H7 (cell line): ENCODE results near the gene DSG3. TPM values are rescaled to one million over a fixed set of nuclear protein-coding genes. Genes with fewer than 3 reads are reported as not detected.

Source experiments
- DNase-seq: peaks from one replicate; pipeline ENCODE4 v3.0.0; 2012
- H3K27me3 ChIP-seq: 2 replicates; pipeline ENCODE4 v1.6.0; 2011; ENCODE audit warnings: mild to moderate bottlenecking, low read length; ENCODE audit not compliant: control insufficient read depth, insufficient read depth
- H3K36me3 ChIP-seq: replicated peaks from 2 replicates; pipeline ENCODE4 v1.5.1; 2011; ENCODE audit warnings: low read length; ENCODE audit not compliant: control insufficient read depth, insufficient read depth
- H3K4me3 ChIP-seq: 2 replicates; pipeline ENCODE4 v1.5.1; 2011; ENCODE audit warnings: low read depth, mild to moderate bottlenecking, control low read depth, low read length, moderate library complexity; ENCODE audit not compliant: insufficient read depth
- total RNA-seq: library from RNA; depleted of rRNA; stranded (reverse); fragments of >200 nt; shearing (Covaris generic); gene quantifications from 2 replicates; pipeline ENCODE4 v1.2.3, GENCODE V29; 2014

Gene DSG3
- total RNA-seq, 1 experiment from 2014 or later: not detected

DNA sequence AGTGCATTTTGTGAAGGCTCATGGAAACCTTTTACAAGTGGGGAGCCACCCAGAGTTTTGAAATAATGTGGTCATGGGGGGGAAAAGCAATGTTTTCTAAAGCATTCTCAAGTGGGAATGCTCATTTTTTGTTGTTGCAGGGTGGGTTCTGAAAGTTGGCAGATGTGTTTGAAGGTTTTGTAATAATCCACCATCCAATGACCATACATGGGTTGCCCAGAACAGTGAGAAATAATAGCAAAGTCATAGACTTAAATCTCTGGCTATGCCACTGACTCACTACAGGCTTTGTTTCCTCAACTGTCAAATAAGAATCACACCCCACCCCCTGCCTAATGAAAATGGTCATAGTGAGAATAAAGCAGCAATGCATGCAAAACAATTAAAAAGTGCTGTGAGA is 2.9 kb downstream of the DSG3 start:
- Histone ChIP-seq H3K4me3 (no peak overlapping the region), H3K27me3 (no peaks in the 10 kb centered on the region), H3K36me3 (no peaks in the 10 kb centered on the region)
- DNase-seq: no peak

GRCh38 chr18:31451625-31452024 is 4.1 kb downstream of the DSG3 start:
- H3K36me3 ChIP-seq: no peaks in the 10 kb centered on the region
- no peak for DNase-seq
- no peak overlapping the region for H3K4me3 ChIP-seq
- no peaks in the 10 kb centered on the region for H3K27me3 ChIP-seq

DNA sequence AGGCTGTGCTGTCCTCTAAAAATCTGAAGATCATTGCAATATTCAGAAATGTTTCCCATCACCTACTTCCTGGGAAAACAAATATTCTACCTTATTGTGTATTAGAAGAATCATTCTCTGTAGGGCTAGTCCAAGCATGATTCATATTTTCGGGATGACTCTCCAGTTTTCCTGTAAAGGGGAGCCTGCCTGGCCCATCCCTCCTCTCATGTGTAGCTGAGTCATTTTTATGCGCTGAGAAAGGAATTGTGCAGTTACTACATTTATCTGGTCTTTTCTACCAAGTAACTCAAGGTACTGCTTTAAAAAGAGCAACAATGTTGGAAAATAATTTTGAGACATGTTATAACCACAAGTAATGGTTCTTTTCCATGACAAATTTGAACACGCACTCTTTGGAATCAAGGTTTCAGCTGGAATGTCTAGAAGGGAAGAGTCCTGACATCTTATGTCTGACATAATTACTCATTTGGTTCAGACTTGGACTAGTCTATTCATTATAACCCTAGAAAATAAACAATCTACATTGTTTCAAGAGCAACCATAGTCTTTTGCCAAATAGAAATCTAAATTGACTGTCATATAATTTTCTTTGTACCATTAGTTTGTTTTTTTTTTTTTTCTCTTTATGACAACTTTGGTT is 6.6 kb downstream of the DSG3 start:
- H3K36me3 ChIP-seq: no peaks in the 10 kb centered on the region
- H3K27me3 ChIP-seq: no peaks in the 10 kb centered on the region
- no peak for DNase-seq
- H3K4me3 ChIP-seq: no peak overlapping the region

- Histone ChIP-seq H3K36me3 (no peaks in the 10 kb centered on the region), H3K27me3 (no peaks in the 10 kb centered on the region), H3K4me3 (no peak overlapping the region)
- DNase-seq: no peak
Observed at GRCh38 chr18:31469629-31470028, 22.1 kb downstream of the DSG3 start.

GRCh38 chr18:31478688-31479087 is 31.1 kb downstream of the DSG3 start:
- Histone ChIP-seq H3K27me3 (no peaks in the 10 kb centered on the region), H3K4me3 (no peak overlapping the region), H3K36me3 (no peaks in the 10 kb centered on the region)
- no peak for DNase-seq

DNA sequence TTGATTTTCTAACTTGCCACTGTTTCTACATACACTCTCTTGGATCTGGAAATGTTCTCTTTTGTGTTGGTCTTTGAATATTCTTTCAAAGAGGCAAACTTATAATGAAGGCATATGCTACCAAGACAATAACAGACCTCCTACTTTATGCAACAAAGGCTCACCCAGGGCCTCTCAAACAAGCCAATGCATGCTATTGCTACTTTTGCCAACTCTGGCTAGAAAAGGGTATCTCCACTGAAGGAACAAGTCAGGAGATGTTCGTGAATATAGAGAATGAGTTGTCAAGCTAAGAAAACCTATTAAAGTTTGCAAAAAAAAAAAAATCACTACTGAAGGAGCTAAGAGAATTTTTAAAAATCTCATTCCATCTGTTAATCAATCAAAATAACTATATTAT is 34.5 kb downstream of the DSG3 start:
- no peaks in the 10 kb centered on the region for H3K27me3 ChIP-seq
- H3K36me3 ChIP-seq: no peaks in the 10 kb centered on the region
- no peak for DNase-seq
- H3K4me3 ChIP-seq: no peak overlapping the region

DNA sequence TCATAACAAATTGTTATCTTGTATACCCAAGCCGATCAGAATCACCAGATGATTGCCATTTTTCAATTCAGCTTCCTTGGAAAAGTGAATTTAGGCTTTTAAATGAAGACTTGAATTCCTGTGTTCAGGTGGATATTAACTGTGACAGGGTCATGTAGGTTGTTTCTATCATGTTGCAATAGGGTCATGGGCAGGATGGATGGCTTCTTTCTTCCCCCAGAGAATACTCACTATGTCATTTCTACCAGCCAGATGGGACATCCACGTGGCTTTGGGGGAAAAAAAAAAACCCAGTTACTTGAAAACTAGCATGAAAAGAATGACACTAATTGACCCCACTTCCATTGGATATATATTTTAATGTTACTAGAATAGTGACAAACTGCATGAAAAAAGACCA is 35.9 kb downstream of the DSG3 start:
- no peak for DNase-seq
- Histone ChIP-seq H3K27me3 (no peaks in the 10 kb centered on the region), H3K36me3 (no peaks in the 10 kb centered on the region), H3K4me3 (no peak overlapping the region)

DNA sequence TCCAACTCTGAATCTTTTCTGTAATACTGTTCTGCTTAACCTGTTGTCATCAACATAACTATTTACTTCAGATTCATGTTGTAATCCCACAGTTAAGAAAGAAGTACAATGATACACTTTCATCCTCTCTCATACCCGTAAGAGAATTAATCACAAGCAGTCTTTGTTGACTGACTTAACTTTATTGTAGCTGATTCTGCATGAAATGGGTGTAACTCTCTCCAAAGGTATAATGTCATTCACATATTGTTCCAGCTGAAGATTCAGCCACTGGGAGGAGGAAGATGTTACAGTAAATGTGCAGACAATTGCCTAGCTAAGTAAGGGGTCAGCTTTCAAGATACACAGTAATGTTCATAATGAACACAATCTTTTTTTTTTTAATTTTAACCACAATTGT is 36.9 kb downstream of the DSG3 start:
- Histone ChIP-seq H3K36me3 (no peaks in the 10 kb centered on the region), H3K27me3 (no peaks in the 10 kb centered on the region), H3K4me3 (no peak overlapping the region)
- DNase-seq: no peak

DNA sequence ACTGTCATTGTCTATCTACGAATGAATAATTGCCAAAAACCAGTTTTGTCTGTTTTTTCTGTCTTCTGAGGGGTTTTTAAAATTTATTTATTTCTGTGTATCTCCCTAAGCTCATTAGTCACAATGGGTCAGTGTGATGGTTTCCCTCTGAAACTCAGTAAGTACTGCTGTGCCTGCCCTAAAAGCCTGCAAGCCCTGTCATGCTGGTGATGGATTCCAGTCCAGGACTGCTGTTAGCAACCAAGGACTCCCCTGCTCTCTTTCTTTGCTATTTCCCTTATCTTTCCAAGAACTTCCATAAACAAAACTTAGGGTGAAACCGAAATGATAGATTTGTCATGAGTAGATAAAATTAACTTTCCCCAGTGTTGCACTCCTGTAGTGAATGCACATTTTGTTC is 38.6 kb downstream of the DSG3 start:
- DNase-seq: no peak
- Histone ChIP-seq H3K36me3 (no peaks in the 10 kb centered on the region), H3K4me3 (no peak overlapping the region), H3K27me3 (no peaks in the 10 kb centered on the region)

- Histone ChIP-seq H3K4me3 (no peak overlapping the region), H3K27me3 (no peaks in the 10 kb centered on the region), H3K36me3 (no peaks in the 10 kb centered on the region)
- DNase-seq: no peak
Observed at GRCh38 chr18:31487246-31488015, 39.9 kb downstream of the DSG3 start.

GRCh38 chr18:31489311-31489710 is 41.8 kb downstream of the DSG3 start:
- no peaks in the 10 kb centered on the region for H3K36me3 ChIP-seq
- H3K4me3 ChIP-seq: no peak overlapping the region
- H3K27me3 ChIP-seq: no peaks in the 10 kb centered on the region
- DNase-seq: no peak

GRCh38 chr18:31490387-31490786 is 42.8 kb downstream of the DSG3 start:
- DNase-seq: no peak
- H3K4me3 ChIP-seq: no peak overlapping the region
- no peaks in the 10 kb centered on the region for H3K36me3 ChIP-seq
- H3K27me3 ChIP-seq: no peaks in the 10 kb centered on the region

DNA sequence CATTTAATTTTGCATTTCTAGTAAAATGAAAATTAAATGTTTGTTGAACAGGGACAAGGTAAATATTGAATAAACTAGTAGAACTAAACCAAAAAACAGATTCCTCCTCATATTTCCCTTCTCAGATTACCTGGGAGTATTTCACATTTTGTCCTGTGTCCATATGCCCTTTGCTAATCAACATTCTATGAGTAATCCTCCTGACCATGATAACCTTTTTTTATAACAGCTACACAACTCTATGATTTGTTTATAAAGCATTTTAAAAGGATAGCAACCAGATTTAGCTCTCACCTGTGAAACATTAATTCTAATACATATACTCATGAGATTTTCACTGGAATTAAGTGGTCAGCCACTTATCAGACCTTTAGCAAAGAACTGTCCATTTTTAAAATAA is 43.3 kb downstream of the DSG3 start:
- H3K27me3 ChIP-seq: no peaks in the 10 kb centered on the region
- DNase-seq: no peak

GRCh38 chr18:31491586-31491985 is 44.0 kb downstream of the DSG3 start:
- DNase-seq: no peak
- Histone ChIP-seq H3K4me3 (no peak overlapping the region), H3K27me3 (no peaks in the 10 kb centered on the region), H3K36me3 (no peaks in the 10 kb centered on the region)

More for the DNA sequence above, 43.3 kb downstream of the DSG3 start:
- H3K4me3 ChIP-seq: no peak overlapping the region
- no peaks in the 10 kb centered on the region for H3K36me3 ChIP-seq

GRCh38 chr18:31492671-31493070 is 45.1 kb downstream of the DSG3 start:
- no peak for DNase-seq
- H3K4me3 ChIP-seq: no peak overlapping the region
- no peaks in the 10 kb centered on the region; the same call in 1 of the 2 replicates for H3K27me3 ChIP-seq
- no peaks in the 10 kb centered on the region for H3K36me3 ChIP-seq
